Kidney (tissue), 14 donors: ENCODE results near the gene TLNRD1. TPM values are rescaled to one million over a fixed set of nuclear protein-coding genes. Genes with fewer than 3 reads are reported as not detected.

Experiments
- DNase-seq, 5 donors: peaks; one replicate each; pipeline ENCODE4 v3.0.0-alpha.2; 2013 to 2020
- FAIRE-seq: peaks from 2 replicates; lab custom pipeline; 2012; peaks lifted over from hg19 to GRCh38; lab: Jason Lieb, UNC
- H3K27ac ChIP-seq, 2 donors: one replicate each; pipeline ENCODE4 v1.7.0; 2013; ENCODE audit warnings: low read depth in 2 of 2, low read length in 2 of 2, inconsistent platforms in 1 of 2
- H3K27me3 ChIP-seq: one replicate; pipeline ENCODE4 v1.7.1; 2013; ENCODE audit warnings: low read length, inconsistent platforms; ENCODE audit not compliant: control insufficient read depth, insufficient read depth
- H3K36me3 ChIP-seq, 3 donors: one replicate each; pipeline versions ENCODE4 v1.7.0 to v1.7.1; 2013; ENCODE audit warnings: low read length in 3 of 3, control low read depth in 1 of 3, inconsistent platforms in 1 of 3; ENCODE audit not compliant: insufficient read depth in 3 of 3, control insufficient read depth in 2 of 3
- H3K4me1 ChIP-seq, 3 donors: one replicate each; pipeline versions ENCODE4 v1.7.0 to v1.7.1; 2013; ENCODE audit warnings: low read length in 3 of 3, inconsistent platforms in 1 of 3, low read depth in 1 of 3; ENCODE audit not compliant: control insufficient read depth in 2 of 3, insufficient read depth in 2 of 3
- H3K4me3 ChIP-seq, 3 donors: one replicate each; pipeline versions ENCODE4 v1.7.0 to v1.8.1; 2013; ENCODE audit warnings: low read length in 3 of 3, control low read depth in 1 of 3, inconsistent platforms in 1 of 3
- H3K9ac ChIP-seq, 3 donors: one replicate each; pipeline versions ENCODE4 v1.7.0 to v1.7.1; 2013; ENCODE audit warnings: low read length in 3 of 3, control low read depth in 1 of 3, inconsistent platforms in 1 of 3
- H3K9me3 ChIP-seq, 3 donors: one replicate each; pipeline versions ENCODE4 v1.7.0 to v1.7.1; 2013; ENCODE audit warnings: low read length in 3 of 3, control low read depth in 1 of 3, inconsistent platforms in 1 of 3; ENCODE audit not compliant: control insufficient read depth in 2 of 3, insufficient read depth in 1 of 3
- CTCF ChIP-seq: IDR thresholded peaks from 3 replicates; pipeline ENCODE4 v1.5.1; 2012; ENCODE audit warnings: mild to moderate bottlenecking, moderate library complexity, borderline replicate concordance; ENCODE audit not compliant: insufficient read depth; ENCODE audit errors: extremely low read depth
- intact Hi-C: fragments of 100-400 bp; cut with DNase I; formaldehyde crosslinking; loops from one replicate; pipeline ENCODE4 v1.11.1; 2022
- polyA plus RNA-seq: library from polyadenylated mRNA; stranded (reverse); fragments of 350-450 nt; fragmentation: Illumina TruSeq; extraction: RNeasy Lipid Tissue Mini Kit (QIAGEN cat#74804); gene quantifications from one replicate; pipeline ENCODE4 v1.2.3, GENCODE V29; 2014; ENCODE audit warnings: low read depth, low replicate concordance; ENCODE audit not compliant: insufficient read depth
- total RNA-seq: library from RNA; stranded (reverse); fragmentation: NEBNext Ultra II Directional; extraction: Animal tissue kit (Norgen Biotek cat#: 25700); gene quantifications from one replicate; pipeline ENCODE4 v1.2.1, GENCODE V29; 2021
- donor health status: control.
- donor health status: control.
- donor health status: control.
- donor health status: control.
- donor health status: control.
- donor health status: DM: yes; HTN: yes; CAD: no.
- donor health status: Normal renal cell carcinoma (clear cell type).

TLNRD1 gene
- total and polyA plus RNA-seq, 2 donors from 2014 or later: 7.4 to 16.7 TPM

DNA sequence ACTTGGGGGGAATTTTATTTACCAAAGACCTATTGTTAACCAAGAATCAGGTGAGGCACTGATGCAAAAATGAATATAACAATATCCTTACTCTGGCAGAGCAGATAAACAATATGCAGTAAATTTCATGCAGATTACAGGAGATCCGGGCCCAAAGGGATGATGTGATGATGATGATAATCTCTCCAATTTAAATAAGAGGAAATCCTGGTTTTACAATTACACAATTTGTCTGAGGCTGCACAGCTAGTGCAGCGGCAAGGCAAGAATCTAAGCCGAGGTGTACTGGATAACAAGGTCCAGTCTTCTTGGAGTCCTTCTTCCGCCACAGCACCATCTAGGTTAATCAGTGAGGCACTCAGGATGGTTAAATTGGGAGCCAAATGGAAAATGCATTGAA lies 8.7 kb upstream of the TLNRD1 start:
- Histone ChIP-seq H3K27me3 (no peaks in the 10 kb centered on the region), H3K9ac (no peak overlapping the region), H3K4me3 (no peak overlapping the region), H3K9me3 (no peaks in the 10 kb centered on the region), H3K27ac (no peak overlapping the region), H3K36me3 (no peaks in the 10 kb centered on the region), H3K4me1 (peaks cover 0 to 15% (median 14%) of the 10 kb centered on the region in 3 donors)
- intact Hi-C loops: no loop called here
- FAIRE-seq (no peak), DNase-seq (no peak)
- no peak for TF ChIP-seq CTCF

GRCh38 chr15:80992441-80992840 lies 8.3 kb upstream of the TLNRD1 start:
- no peak for TF ChIP-seq CTCF
- no peak overlapping the region for H3K4me3 ChIP-seq
- intact Hi-C loops: no loop called here
- peaks cover 0 to 15% (median 12%) of the 10 kb centered on the region in 3 donors for H3K4me1 ChIP-seq
- DNase-seq (no peak), FAIRE-seq (no peak)
- no peaks in the 10 kb centered on the region for H3K9me3 ChIP-seq
- no peak overlapping the region for H3K9ac ChIP-seq
- H3K27me3 ChIP-seq: no peaks in the 10 kb centered on the region
- H3K36me3 ChIP-seq: no peaks in the 10 kb centered on the region
- H3K27ac ChIP-seq: no peak overlapping the region

- no peak overlapping the region for H3K9ac ChIP-seq
- no peak overlapping the region for H3K4me3 ChIP-seq
- peaks cover 0 to 5% (median 4%) of the 10 kb centered on the region in 3 donors for H3K4me1 ChIP-seq
- DNase-seq (no peak), FAIRE-seq (no peak)
- no peaks in the 10 kb centered on the region for H3K9me3 ChIP-seq
- intact Hi-C loops: no loop called here
- H3K27me3 ChIP-seq: no peaks in the 10 kb centered on the region
- no peaks in the 10 kb centered on the region for H3K36me3 ChIP-seq
- TF ChIP-seq CTCF: peak; percentile 46
- no peak overlapping the region for H3K27ac ChIP-seq
Measured at GRCh38 chr15:80996247-80996646, 4.5 kb upstream of the TLNRD1 start.

GRCh38 chr15:80997692-80998091 lies 3.0 kb upstream of the TLNRD1 start:
- no peaks in the 10 kb centered on the region for H3K27me3 ChIP-seq
- no peak for DNase-seq
- H3K9me3 ChIP-seq: no peaks in the 10 kb centered on the region
- H3K4me1 ChIP-seq: peaks cover 0 to 11% (median 4%) of the 10 kb centered on the region in 3 donors
- intact Hi-C loops: no loop called here
- no peak overlapping the region for H3K27ac ChIP-seq
- no peak for FAIRE-seq
- no peaks in the 10 kb centered on the region for H3K36me3 ChIP-seq
- H3K9ac ChIP-seq: no peak overlapping the region
- H3K4me3 ChIP-seq: no peak overlapping the region
- no peak for TF ChIP-seq CTCF
